ENCODE measurements around the gene OGN.

Gene OGN

GRCh38 chr9:92342825-92343488 is 61.4 kb downstream of the OGN start:
- DNase-seq = no peak

- no peak for DNase-seq
These were observed 62.8 kb downstream of the OGN start for GRCh38 chr9:92341578-92341977.

GRCh38 chr9:92333282-92333634 is 71.1 kb downstream of the OGN start:
- no peak for DNase-seq

Measured in effector CD4-positive, alpha-beta T cell (primary cell).